Panc1 (cell line): ENCODE measurements around the gene RPL36A. TPM values are rescaled to one million over a fixed set of nuclear protein-coding genes. Genes with fewer than 3 reads are reported as not detected.

Experiments used
- ATAC-seq: fragments of 200-7000 bp; cut with Tn5 transposase; 2 replicates; pipeline ENCODE4 v1.9.1; 2020; ENCODE audit warnings: mild to moderate bottlenecking, moderate library complexity
- BruUV-seq: library from RNA; stranded (reverse); fragments of 400-500 nt; replicated peaks from 2 replicates; lab custom pipeline; 2021; lab: Mats Ljungman, UMichigan
- CTCF ChIA-PET: fragments of 300-600 bp; sonication (Branson Sonifier 250); formaldehyde crosslinking; loops from one replicate; lab custom pipeline; 2022; ENCODE audit warnings: antibody characterized with exemption; lab: Charles Lee
- POLR2A ChIA-PET: fragments of 300-600 bp; sonication (Branson Sonifier 250); formaldehyde crosslinking; loops from one replicate; lab custom pipeline; 2022; ENCODE audit warnings: antibody characterized with exemption; lab: Charles Lee
- DNase-seq: peaks from one replicate; pipeline ENCODE4 v3.0.0-alpha.2; 2010; ENCODE audit warnings: low read depth, low spot score
- H3K27ac ChIP-seq: 2 replicates; pipeline ENCODE4 v1.5.1; 2011; ENCODE audit warnings: mild to moderate bottlenecking, low read length, inconsistent platforms
- H3K27me3 ChIP-seq: fragments of 200-500 bp; sonication (Bioruptor generic); 2 replicates; pipeline ENCODE4 v1.6.0; 2014; ENCODE audit warnings: low read length, inconsistent platforms; ENCODE audit not compliant: control insufficient read depth, insufficient read depth
- H3K36me3 ChIP-seq: fragments of 200-500 bp; sonication (Bioruptor generic); 2 replicates; pipeline ENCODE4 v1.5.1; 2014; ENCODE audit warnings: inconsistent platforms, mild to moderate bottlenecking, low read length, moderate library complexity; ENCODE audit not compliant: control insufficient read depth, insufficient read depth
- H3K4me1 ChIP-seq: 2 replicates; pipeline ENCODE4 v1.5.1; 2011; ENCODE audit warnings: inconsistent platforms, mild to moderate bottlenecking, low read length, moderate library complexity; ENCODE audit not compliant: control insufficient read depth, insufficient read depth
- H3K4me3 ChIP-seq, 2 experiments: 2 replicates each; pipeline ENCODE4 v1.5.1; 2011 to 2012; ENCODE audit warnings: low read depth in 2 of 2, low read length in 2 of 2, mild to moderate bottlenecking in 2 of 2, inconsistent platforms in 1 of 2, moderate library complexity in 1 of 2
- H3K9me3 ChIP-seq: fragments of 200-500 bp; sonication (Bioruptor generic); 2 replicates; pipeline ENCODE4 v1.5.1; 2014; ENCODE audit warnings: low read depth, mild to moderate bottlenecking, inconsistent platforms, low read length, moderate library complexity; ENCODE audit not compliant: control insufficient read depth, insufficient read depth
- POLR2AphosphoS5 ChIP-seq: IDR thresholded peaks from 2 replicates; pipeline ENCODE4 v1.6.1; 2012; ENCODE audit warnings: mild to moderate bottlenecking, low read depth, low read length, moderate library complexity
- SIN3A ChIP-seq: IDR thresholded peaks from 2 replicates; pipeline ENCODE4 v1.6.1; 2012; ENCODE audit warnings: low read depth, mild to moderate bottlenecking, low read length, moderate library complexity, borderline replicate concordance; ENCODE audit not compliant: insufficient read depth
- TCF7L2 ChIP-seq: IDR thresholded peaks from 2 replicates; pipeline ENCODE4 v1.6.1; 2011; ENCODE audit warnings: mild to moderate bottlenecking, low read depth, low read length, inconsistent platforms
- in situ Hi-C: cut with HindIII; loops from 2 replicates; pipeline ENCODE4 v1.10.0; 2016; ENCODE audit warnings: low sequenced_read_pairs, low pct_unique_long_range_greater_than_20kb
- intact Hi-C: fragments of 100-400 bp; cut with micrococcal nuclease; formaldehyde crosslinking; loops from one replicate; pipeline ENCODE4 v1.10.0; 2022; ENCODE audit not compliant: unreplicated experiment
- total RNA-seq: library from RNA; stranded (reverse); gene quantifications from one replicate; pipeline ENCODE4 v1.2.1, GENCODE V29; 2021; ENCODE audit not compliant: unreplicated experiment
- TF ChIP-seq, protein P1 (sequence below), 2 experiments: IDR thresholded peaks; 2 replicates each; pipeline ENCODE4 v1.6.1; 2011 to 2012; ENCODE audit warnings: low read depth in 2 of 2, control low read depth in 1 of 2, low read length in 1 of 2, mild to moderate bottlenecking in 1 of 2, moderate library complexity in 1 of 2; ENCODE audit not compliant: insufficient read depth in 1 of 2
- TF ChIP-seq, protein P2 (sequence below): fragments of 450-650 bp; IDR thresholded peaks from 2 replicates; pipeline ENCODE4 v1.5.1; 2017; ENCODE audit warnings: mild to moderate bottlenecking

RPL36A gene
- total RNA-seq, 1 experiment from 2014 or later, result 308 TPM

DNA sequence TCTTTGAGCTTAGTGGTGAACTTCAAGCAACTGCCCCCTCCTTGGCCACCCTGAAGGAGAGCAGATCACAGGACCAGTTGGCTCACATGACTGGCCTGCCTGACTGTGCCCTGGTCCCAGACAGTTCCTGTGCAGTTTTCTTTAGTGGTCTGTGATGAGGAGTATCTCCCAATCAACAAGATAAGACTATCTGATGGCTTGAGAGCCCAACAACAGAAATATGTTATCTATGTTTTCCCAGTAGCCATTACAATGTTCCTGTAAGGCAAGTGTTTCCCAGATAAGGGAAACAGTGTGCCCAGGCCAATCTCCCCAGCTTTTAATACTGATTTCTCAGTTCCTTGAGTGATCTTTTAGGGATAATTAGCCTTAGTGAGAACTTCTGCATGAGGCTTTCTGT, 28.1 kb upstream of the RPL36A start:
- in situ Hi-C loops, result no loop called here
- Histone ChIP-seq H3K36me3 (no peaks in the 10 kb centered on the region), H3K4me1 (no peaks in the 10 kb centered on the region), H3K9me3 (no peaks in the 10 kb centered on the region), H3K27ac (no peak overlapping the region), H3K27me3 (no peaks in the 10 kb centered on the region; the same call in 1 of the 2 replicates), H3K4me3 (no peak overlapping the region)
- ChIA-PET CTCF (interaction anchor here (1.6 kb wide), 1 partner anchor 28 kb away, joined by 5 read pairs; the partner anchor contains the start of gene RPL36A), POLR2A (no interaction called here)
- ATAC-seq (no peak), DNase-seq (no peak)
- intact Hi-C loops, result no loop called here
- no peak for TF ChIP-seq TCF7L2
- TF ChIP-seq POLR2AphosphoS5, result no peak
- TF ChIP-seq, protein P1, sequence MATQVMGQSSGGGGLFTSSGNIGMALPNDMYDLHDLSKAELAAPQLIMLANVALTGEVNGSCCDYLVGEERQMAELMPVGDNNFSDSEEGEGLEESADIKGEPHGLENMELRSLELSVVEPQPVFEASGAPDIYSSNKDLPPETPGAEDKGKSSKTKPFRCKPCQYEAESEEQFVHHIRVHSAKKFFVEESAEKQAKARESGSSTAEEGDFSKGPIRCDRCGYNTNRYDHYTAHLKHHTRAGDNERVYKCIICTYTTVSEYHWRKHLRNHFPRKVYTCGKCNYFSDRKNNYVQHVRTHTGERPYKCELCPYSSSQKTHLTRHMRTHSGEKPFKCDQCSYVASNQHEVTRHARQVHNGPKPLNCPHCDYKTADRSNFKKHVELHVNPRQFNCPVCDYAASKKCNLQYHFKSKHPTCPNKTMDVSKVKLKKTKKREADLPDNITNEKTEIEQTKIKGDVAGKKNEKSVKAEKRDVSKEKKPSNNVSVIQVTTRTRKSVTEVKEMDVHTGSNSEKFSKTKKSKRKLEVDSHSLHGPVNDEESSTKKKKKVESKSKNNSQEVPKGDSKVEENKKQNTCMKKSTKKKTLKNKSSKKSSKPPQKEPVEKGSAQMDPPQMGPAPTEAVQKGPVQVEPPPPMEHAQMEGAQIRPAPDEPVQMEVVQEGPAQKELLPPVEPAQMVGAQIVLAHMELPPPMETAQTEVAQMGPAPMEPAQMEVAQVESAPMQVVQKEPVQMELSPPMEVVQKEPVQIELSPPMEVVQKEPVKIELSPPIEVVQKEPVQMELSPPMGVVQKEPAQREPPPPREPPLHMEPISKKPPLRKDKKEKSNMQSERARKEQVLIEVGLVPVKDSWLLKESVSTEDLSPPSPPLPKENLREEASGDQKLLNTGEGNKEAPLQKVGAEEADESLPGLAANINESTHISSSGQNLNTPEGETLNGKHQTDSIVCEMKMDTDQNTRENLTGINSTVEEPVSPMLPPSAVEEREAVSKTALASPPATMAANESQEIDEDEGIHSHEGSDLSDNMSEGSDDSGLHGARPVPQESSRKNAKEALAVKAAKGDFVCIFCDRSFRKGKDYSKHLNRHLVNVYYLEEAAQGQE (IDR thresholded peaks at IDR 0.05; ENCODE audit: insufficient read depth in 1 of 2, low read depth in 2 of 2, low read length in 1 of 2), result no peak
- TF ChIP-seq, protein P2, sequence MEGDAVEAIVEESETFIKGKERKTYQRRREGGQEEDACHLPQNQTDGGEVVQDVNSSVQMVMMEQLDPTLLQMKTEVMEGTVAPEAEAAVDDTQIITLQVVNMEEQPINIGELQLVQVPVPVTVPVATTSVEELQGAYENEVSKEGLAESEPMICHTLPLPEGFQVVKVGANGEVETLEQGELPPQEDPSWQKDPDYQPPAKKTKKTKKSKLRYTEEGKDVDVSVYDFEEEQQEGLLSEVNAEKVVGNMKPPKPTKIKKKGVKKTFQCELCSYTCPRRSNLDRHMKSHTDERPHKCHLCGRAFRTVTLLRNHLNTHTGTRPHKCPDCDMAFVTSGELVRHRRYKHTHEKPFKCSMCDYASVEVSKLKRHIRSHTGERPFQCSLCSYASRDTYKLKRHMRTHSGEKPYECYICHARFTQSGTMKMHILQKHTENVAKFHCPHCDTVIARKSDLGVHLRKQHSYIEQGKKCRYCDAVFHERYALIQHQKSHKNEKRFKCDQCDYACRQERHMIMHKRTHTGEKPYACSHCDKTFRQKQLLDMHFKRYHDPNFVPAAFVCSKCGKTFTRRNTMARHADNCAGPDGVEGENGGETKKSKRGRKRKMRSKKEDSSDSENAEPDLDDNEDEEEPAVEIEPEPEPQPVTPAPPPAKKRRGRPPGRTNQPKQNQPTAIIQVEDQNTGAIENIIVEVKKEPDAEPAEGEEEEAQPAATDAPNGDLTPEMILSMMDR, result no peak
- no TSS peak for BruUV-seq

DNA sequence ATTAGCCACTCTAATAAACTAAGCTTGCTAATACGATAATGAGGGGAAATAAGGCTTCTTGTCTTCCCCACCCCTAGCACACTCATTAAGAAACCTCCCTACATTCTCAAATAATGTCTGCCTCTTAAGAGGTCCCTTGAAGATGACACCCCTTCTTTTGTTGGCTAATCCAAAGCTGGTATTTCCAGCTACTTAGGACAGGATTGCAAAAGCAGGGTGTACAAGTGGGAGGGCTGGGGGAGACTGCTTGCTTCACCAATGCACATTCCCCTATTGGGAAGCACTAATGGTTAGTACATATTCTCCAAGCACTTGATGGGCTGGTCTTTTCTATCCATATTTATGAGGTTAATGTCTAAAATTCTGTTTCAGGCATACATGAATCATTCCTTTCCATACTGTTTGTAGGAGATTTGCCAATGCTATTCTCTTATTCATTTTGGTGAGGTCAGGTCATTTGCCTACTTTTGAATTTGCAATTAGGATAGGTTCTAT, 25.5 kb upstream of the RPL36A start:
- H3K9me3 ChIP-seq, result no peaks in the 10 kb centered on the region
- H3K4me1 ChIP-seq, result no peaks in the 10 kb centered on the region
- peaks cover 5% of the 10 kb centered on the region; the same call in 1 of the 2 replicates for H3K27me3 ChIP-seq
- in situ Hi-C loops, result no loop called here
- DNase-seq (no peak), ATAC-seq (no peak)
- ChIA-PET POLR2A (no interaction called here), CTCF (no interaction called here)
- intact Hi-C loops, result no loop called here
- BruUV-seq, result no TSS peak
- no peak overlapping the region for H3K27ac ChIP-seq
- no peak overlapping the region for H3K4me3 ChIP-seq
- H3K36me3 ChIP-seq, result no peaks in the 10 kb centered on the region
- TF ChIP-seq TCF7L2 (no peak), SIN3A (no peak), POLR2AphosphoS5 (no peak)
- TF ChIP-seq, protein P2, result no peak
- TF ChIP-seq, protein P1 (IDR thresholded peaks at IDR 0.05; ENCODE audit: insufficient read depth in 1 of 2, low read depth in 2 of 2, low read length in 1 of 2), result no peak
